GM10266 (cell line): ENCODE data around the gene ADAMTSL1.

Source experiments
- DNase-seq: peaks from one replicate; pipeline ENCODE4 v3.0.0; 2012; ENCODE audit errors: extremely low spot score
- CTCF ChIP-seq: IDR thresholded peaks from 2 replicates; pipeline ENCODE4 v1.5.1; 2012; ENCODE audit warnings: mild to moderate bottlenecking, low read depth; ENCODE audit not compliant: control insufficient read depth, insufficient read depth; ENCODE audit errors: missing control alignments

ADAMTSL1 gene

GRCh38 chr9:18849890-18850677 lies 376.1 kb downstream of the ADAMTSL1 start:
- TF ChIP-seq CTCF = no peak
- DNase-seq = no peak

- TF ChIP-seq CTCF = no peak
- no peak for DNase-seq
Observed at GRCh38 chr9:18851069-18851795, 377.3 kb downstream of the ADAMTSL1 start.

GRCh38 chr9:18855656-18856055 lies 381.7 kb downstream of the ADAMTSL1 start:
- TF ChIP-seq CTCF = no peak

GRCh38 chr9:18857334-18857733 lies 383.4 kb downstream of the ADAMTSL1 start:
- TF ChIP-seq CTCF = no peak
- no peak for DNase-seq

More at GRCh38 chr9:18855656-18856055, 381.7 kb downstream of the ADAMTSL1 start:
- DNase-seq = no peak

- TF ChIP-seq CTCF = no peak
- DNase-seq = no peak
Observed at GRCh38 chr9:18857769-18858168, 383.8 kb downstream of the ADAMTSL1 start.

GRCh38 chr9:18861609-18862544 lies 387.9 kb downstream of the ADAMTSL1 start:
- DNase-seq = no peak
- no peak for TF ChIP-seq CTCF
